IPS-15b (cell line): ENCODE results near the gene TAF6L.
"Not testable (repeated sequence)": the region's sequence is repeated elsewhere in the genome, so short reads cannot be mapped to it uniquely, and the experiment has no call there.

Source experiments
- H3K27me3 ChIP-seq: one replicate; pipeline ENCODE4 v1.6.1; 2013; ENCODE audit warnings: low read length; ENCODE audit not compliant: control insufficient read depth, insufficient read depth
- H3K36me3 ChIP-seq: one replicate; pipeline ENCODE4 v1.6.1; 2013; ENCODE audit warnings: low read length; ENCODE audit not compliant: control insufficient read depth, insufficient read depth
- H3K4me1 ChIP-seq: one replicate; pipeline ENCODE4 v1.6.1; 2013; ENCODE audit warnings: mild to moderate bottlenecking, low read length; ENCODE audit not compliant: control insufficient read depth, insufficient read depth
- H3K4me3 ChIP-seq: one replicate; pipeline ENCODE4 v1.5.1; 2013; ENCODE audit warnings: low read depth, low read length
- H3K9ac ChIP-seq: one replicate; pipeline ENCODE4 v1.6.1; 2013; ENCODE audit warnings: low read depth, mild to moderate bottlenecking, low read length
- H3K9me3 ChIP-seq: one replicate; pipeline ENCODE4 v1.6.1; 2013; ENCODE audit warnings: mild to moderate bottlenecking, low read length; ENCODE audit not compliant: control insufficient read depth, insufficient read depth

Gene TAF6L

GRCh38 chr11:62737196-62737595 lies 34.0 kb upstream of the TAF6L start:
- Histone ChIP-seq H3K36me3 (peaks cover 16% of the 10 kb centered on the region), H3K4me3 (no peak overlapping the region), H3K27me3 (no peaks in the 10 kb centered on the region), H3K9me3 (no peaks in the 10 kb centered on the region), H3K9ac (no peak overlapping the region), H3K4me1 (no peaks in the 10 kb centered on the region)

GRCh38 chr11:62747475-62748160 lies 23.6 kb upstream of the TAF6L start:
- peaks cover 15% of the 10 kb centered on the region for H3K36me3 ChIP-seq
- H3K4me1 ChIP-seq, result no peaks in the 10 kb centered on the region
- no peak overlapping the region for H3K9ac ChIP-seq
- no peaks in the 10 kb centered on the region for H3K9me3 ChIP-seq
- no peak overlapping the region for H3K4me3 ChIP-seq
- H3K27me3 ChIP-seq, result no peaks in the 10 kb centered on the region

GRCh38 chr11:62749931-62750330 lies 21.3 kb upstream of the TAF6L start:
- H3K36me3 ChIP-seq, result peaks cover 22% of the 10 kb centered on the region
- not testable (repeated sequence) for H3K4me1 ChIP-seq, H3K4me3 ChIP-seq, H3K9me3 ChIP-seq, H3K27me3 ChIP-seq, H3K9ac ChIP-seq

GRCh38 chr11:62752177-62752785 lies 18.9 kb upstream of the TAF6L start:
- H3K27me3 ChIP-seq, result no peaks in the 10 kb centered on the region

GRCh38 chr11:62752994-62753735 lies 18.0 kb upstream of the TAF6L start:
- peak overlapping the region; percentile 96 for H3K4me3 ChIP-seq
- H3K27me3 ChIP-seq, result no peaks in the 10 kb centered on the region
- peaks cover 22% of the 10 kb centered on the region for H3K36me3 ChIP-seq
- H3K9ac ChIP-seq, result peak overlapping the region; percentile 26
- peaks cover 5% of the 10 kb centered on the region for H3K4me1 ChIP-seq
- H3K9me3 ChIP-seq, result no peaks in the 10 kb centered on the region

More at GRCh38 chr11:62752177-62752785, 18.9 kb upstream of the TAF6L start:
- Histone ChIP-seq H3K9ac (no peak overlapping the region), H3K4me1 (peaks cover 5% of the 10 kb centered on the region), H3K9me3 (no peaks in the 10 kb centered on the region), H3K4me3 (no peak overlapping the region), H3K36me3 (peaks cover 22% of the 10 kb centered on the region)

- peak within 1 kb of the TSS; percentile 74 for H3K9ac ChIP-seq
- peak within 1 kb of the TSS; percentile 96 for H3K4me3 ChIP-seq
- peaks cover 5% of the 10 kb centered on the region for H3K4me1 ChIP-seq
- H3K27me3 ChIP-seq, result no peaks in the 10 kb centered on the region
- no peaks in the 10 kb centered on the region for H3K9me3 ChIP-seq
- peaks cover 22% of the 10 kb centered on the region for H3K36me3 ChIP-seq
Measured at GRCh38 chr11:62753736-62754603, 17.2 kb upstream of the TAF6L start, which contains the start of gene ZBTB3. TSS of gene ZBTB3 (minus strand) at chr11:62754160. CDS start at chr11:62753664, 496 bp downstream.

GRCh38 chr11:62755086-62755615 lies 16.0 kb upstream of the TAF6L start:
- H3K4me1 ChIP-seq, result peaks cover 5% of the 10 kb centered on the region
- H3K36me3 ChIP-seq, result peaks cover 20% of the 10 kb centered on the region
- no peak overlapping the region for H3K4me3 ChIP-seq
- no peak overlapping the region for H3K9ac ChIP-seq
- H3K9me3 ChIP-seq, result no peaks in the 10 kb centered on the region
- H3K27me3 ChIP-seq, result no peaks in the 10 kb centered on the region

GRCh38 chr11:62757846-62758788 lies 13.1 kb upstream of the TAF6L start:
- Histone ChIP-seq H3K9ac (no peak overlapping the region), H3K4me3 (peak overlapping the region; percentile 43)

GRCh38 chr11:62760867-62761227 lies 10.3 kb upstream of the TAF6L start:
- H3K4me3 ChIP-seq, result peak overlapping the region; percentile 13
- not testable (repeated sequence) for H3K9ac ChIP-seq, H3K9me3 ChIP-seq

More at GRCh38 chr11:62757846-62758788, 13.1 kb upstream of the TAF6L start:
- Histone ChIP-seq H3K27me3 (no peaks in the 10 kb centered on the region), H3K9me3 (no peaks in the 10 kb centered on the region), H3K36me3 (peaks cover 6% of the 10 kb centered on the region), H3K4me1 (peaks cover 14% of the 10 kb centered on the region)

GRCh38 chr11:62770778-62771143 lies 435 bp upstream of the TAF6L start:
- H3K9me3 ChIP-seq, result no peaks in the 10 kb centered on the region
- no peaks in the 10 kb centered on the region for H3K27me3 ChIP-seq
- H3K4me1 ChIP-seq, result peaks cover 4% of the 10 kb centered on the region
- peak overlapping the region; percentile 99 for H3K4me3 ChIP-seq
- H3K36me3 ChIP-seq, result peaks cover 20% of the 10 kb centered on the region
- H3K9ac ChIP-seq, result peak overlapping the region; percentile 54

More at GRCh38 chr11:62760867-62761227, 10.3 kb upstream of the TAF6L start:
- H3K27me3 ChIP-seq, H3K4me1 ChIP-seq: not testable (repeated sequence)
- H3K36me3 ChIP-seq, result peaks cover 10% of the 10 kb centered on the region
